Neural cell (in vitro differentiated cells): ENCODE data around the gene GCC1. TPM values are rescaled to one million over a fixed set of nuclear protein-coding genes. Genes with fewer than 3 reads are reported as not detected.

Experiments
- H2AFZ ChIP-seq: fragments of 200-600, 300-800 bp; sonication (generic), shearing (Covaris generic); 2 replicates; pipeline ENCODE4 v1.6.0; 2014; ENCODE audit warnings: low read depth, mild to moderate bottlenecking, antibody characterized with exemption, low read length, moderate library complexity
- H3F3A ChIP-seq: fragments of 200-600 bp; shearing (Covaris generic); 2 replicates; pipeline ENCODE4 v1.6.1; 2016; ENCODE audit warnings: mild to moderate bottlenecking, moderate library complexity, mixed read lengths, antibody characterized with exemption, low read length; ENCODE audit not compliant: insufficient read depth, poor library complexity, severe bottlenecking
- H3K27ac ChIP-seq: fragments of 200-600, 300-800 bp; sonication (generic), shearing (Covaris generic); 2 replicates; pipeline ENCODE4 v1.5.1; 2014; ENCODE audit warnings: mild to moderate bottlenecking, low read length, moderate library complexity
- H3K27me3 ChIP-seq: fragments of 300-800, 200-600 bp; sonication (generic), shearing (Covaris generic); 2 replicates; pipeline ENCODE4 v1.6.0; 2014; ENCODE audit warnings: mild to moderate bottlenecking, low read depth, low read length, moderate library complexity; ENCODE audit not compliant: insufficient read depth
- H3K36me3 ChIP-seq: fragments of 300-800, 200-600 bp; sonication (generic), shearing (Covaris generic); 2 replicates; pipeline ENCODE4 v1.5.1; 2014; ENCODE audit warnings: mild to moderate bottlenecking, antibody characterized with exemption, low read length, moderate library complexity; ENCODE audit not compliant: insufficient read depth
- H3K4me2 ChIP-seq: fragments of 300-800, 200-600 bp; sonication (generic), shearing (Covaris generic); 2 replicates; pipeline ENCODE4 v1.6.0; 2014; ENCODE audit warnings: mild to moderate bottlenecking, low read length
- H3K4me3 ChIP-seq: fragments of 300-800, 200-600 bp; sonication (generic), shearing (Covaris generic); 2 replicates; pipeline ENCODE4 v1.5.1; 2014; ENCODE audit warnings: mild to moderate bottlenecking, low read length, moderate library complexity
- H3K79me2 ChIP-seq: fragments of 200-600 bp; shearing (Covaris generic); replicated peaks from 2 replicates; pipeline ENCODE4 v1.6.0; 2014; ENCODE audit warnings: mild to moderate bottlenecking, low read length, moderate library complexity; ENCODE audit not compliant: insufficient read depth
- H3K9ac ChIP-seq: fragments of 300-800, 200-600 bp; sonication (generic), shearing (Covaris generic); 2 replicates; pipeline ENCODE4 v1.6.1; 2016; ENCODE audit warnings: mild to moderate bottlenecking, low read length, mixed read lengths
- H3K9me2 ChIP-seq: fragments of 200-600 bp; shearing (Covaris generic); 2 replicates; pipeline ENCODE4 v1.6.1; 2016; ENCODE audit warnings: mild to moderate bottlenecking, low read length, mixed read lengths; ENCODE audit not compliant: insufficient read depth
- H3K9me3 ChIP-seq: fragments of 200-600, 300-800 bp; sonication (generic), shearing (Covaris generic); 2 replicates; pipeline ENCODE4 v1.6.1; 2016; ENCODE audit warnings: mild to moderate bottlenecking, mixed run types, low read length, moderate library complexity, mixed read lengths
- H4K20me1 ChIP-seq: fragments of 200-600 bp; shearing (Covaris generic); 2 replicates; pipeline ENCODE4 v1.6.1; 2016; ENCODE audit warnings: mild to moderate bottlenecking, mixed run types; ENCODE audit not compliant: insufficient read depth
- EP300 ChIP-seq: fragments of 450-650 bp; conservative IDR thresholded peaks from 2 replicates; pipeline ENCODE4 v1.6.1; 2014; ENCODE audit warnings: antibody characterized with exemption, mild to moderate bottlenecking, moderate library complexity; ENCODE audit not compliant: poor library complexity, severe bottlenecking
- EZH2 ChIP-seq: fragments of 200-600, 300-800 bp; shearing (Covaris generic), sonication (generic); IDR thresholded peaks from 2 replicates; pipeline ENCODE4 v1.6.1; 2014; ENCODE audit warnings: antibody characterized with exemption, low read length, borderline replicate concordance, mild to moderate bottlenecking; ENCODE audit not compliant: insufficient read depth, poor library complexity, severe bottlenecking
- MXI1 ChIP-seq: fragments of 450-650 bp; conservative IDR thresholded peaks from 2 replicates; pipeline ENCODE4 v1.6.1; 2014; ENCODE audit warnings: antibody characterized with exemption, mild to moderate bottlenecking; ENCODE audit not compliant: poor library complexity, severe bottlenecking
- POLR2AphosphoS5 ChIP-seq: IDR thresholded peaks from 2 replicates; pipeline ENCODE4 v1.6.1; 2012
- RAD21 ChIP-seq: fragments of 450-650 bp; conservative IDR thresholded peaks from 2 replicates; pipeline ENCODE4 v1.6.1; 2014; ENCODE audit warnings: antibody characterized with exemption, mild to moderate bottlenecking, moderate library complexity
- SMC3 ChIP-seq: fragments of 450-650 bp; conservative IDR thresholded peaks from 2 replicates; pipeline ENCODE4 v1.6.1; 2014; ENCODE audit warnings: antibody characterized with exemption, mild to moderate bottlenecking, moderate library complexity; ENCODE audit not compliant: poor library complexity
- TAF1 ChIP-seq: IDR thresholded peaks from 2 replicates; pipeline ENCODE4 v1.6.1; 2012; ENCODE audit warnings: low read depth
- polyA plus RNA-seq: library from polyadenylated mRNA; depleted of rRNA; stranded (reverse); fragments of >200 nt; gene quantifications from 2 replicates; pipeline ENCODE4 v1.2.3, GENCODE V29; 2014
- TF ChIP-seq, protein P1 (sequence below): IDR thresholded peaks from 2 replicates; pipeline ENCODE4 v1.6.1; 2012; ENCODE audit warnings: borderline replicate concordance
- TF ChIP-seq, protein P2 (sequence below): fragments of 450-650 bp; IDR thresholded peaks from 2 replicates; pipeline ENCODE4 v1.5.1; 2014; ENCODE audit warnings: antibody characterized with exemption, mild to moderate bottlenecking, moderate library complexity; ENCODE audit not compliant: poor library complexity, severe bottlenecking

Gene GCC1
- polyA plus RNA-seq, 1 donor from 2014 or later, result 6.6 TPM

DNA sequence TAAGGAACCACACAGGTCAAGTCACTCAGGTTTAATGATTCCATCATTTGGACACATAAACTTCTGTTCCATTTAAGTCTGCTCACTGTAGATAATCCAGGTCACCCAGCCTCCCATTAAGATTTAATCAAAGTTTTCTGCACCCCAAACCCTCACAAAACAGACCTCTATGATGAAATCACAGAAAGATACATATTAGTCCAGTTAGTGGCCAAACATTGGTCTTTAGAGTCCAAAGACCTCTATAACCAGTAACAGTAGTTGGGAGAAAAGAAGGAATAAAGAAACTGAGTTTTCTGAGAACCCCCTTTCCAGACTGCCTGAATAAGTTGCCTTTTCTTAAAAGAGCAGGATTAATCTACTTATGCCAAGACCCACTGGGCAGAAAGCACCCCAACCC lies 4.8 kb downstream of the GCC1 start:
- Histone ChIP-seq H3K9ac (no peak overlapping the region), H4K20me1 (no peaks in the 10 kb centered on the region), H3K9me3 (no peaks in the 10 kb centered on the region), H3K27me3 (no peaks in the 10 kb centered on the region), H3K27ac (no peak overlapping the region), H3K9me2 (no peaks in the 10 kb centered on the region), H3K4me3 (peak overlapping the region; percentile 98), H2AFZ (no peak overlapping the region), H3K36me3 (peaks cover 18% of the 10 kb centered on the region), H3K79me2 (peaks cover 27% of the 10 kb centered on the region), H3K4me2 (peak overlapping the region; percentile 21), H3F3A (no peaks in the 10 kb centered on the region)
- no peak for TF ChIP-seq POLR2AphosphoS5
- TF ChIP-seq TAF1, result no peak
- TF ChIP-seq, protein P1, sequence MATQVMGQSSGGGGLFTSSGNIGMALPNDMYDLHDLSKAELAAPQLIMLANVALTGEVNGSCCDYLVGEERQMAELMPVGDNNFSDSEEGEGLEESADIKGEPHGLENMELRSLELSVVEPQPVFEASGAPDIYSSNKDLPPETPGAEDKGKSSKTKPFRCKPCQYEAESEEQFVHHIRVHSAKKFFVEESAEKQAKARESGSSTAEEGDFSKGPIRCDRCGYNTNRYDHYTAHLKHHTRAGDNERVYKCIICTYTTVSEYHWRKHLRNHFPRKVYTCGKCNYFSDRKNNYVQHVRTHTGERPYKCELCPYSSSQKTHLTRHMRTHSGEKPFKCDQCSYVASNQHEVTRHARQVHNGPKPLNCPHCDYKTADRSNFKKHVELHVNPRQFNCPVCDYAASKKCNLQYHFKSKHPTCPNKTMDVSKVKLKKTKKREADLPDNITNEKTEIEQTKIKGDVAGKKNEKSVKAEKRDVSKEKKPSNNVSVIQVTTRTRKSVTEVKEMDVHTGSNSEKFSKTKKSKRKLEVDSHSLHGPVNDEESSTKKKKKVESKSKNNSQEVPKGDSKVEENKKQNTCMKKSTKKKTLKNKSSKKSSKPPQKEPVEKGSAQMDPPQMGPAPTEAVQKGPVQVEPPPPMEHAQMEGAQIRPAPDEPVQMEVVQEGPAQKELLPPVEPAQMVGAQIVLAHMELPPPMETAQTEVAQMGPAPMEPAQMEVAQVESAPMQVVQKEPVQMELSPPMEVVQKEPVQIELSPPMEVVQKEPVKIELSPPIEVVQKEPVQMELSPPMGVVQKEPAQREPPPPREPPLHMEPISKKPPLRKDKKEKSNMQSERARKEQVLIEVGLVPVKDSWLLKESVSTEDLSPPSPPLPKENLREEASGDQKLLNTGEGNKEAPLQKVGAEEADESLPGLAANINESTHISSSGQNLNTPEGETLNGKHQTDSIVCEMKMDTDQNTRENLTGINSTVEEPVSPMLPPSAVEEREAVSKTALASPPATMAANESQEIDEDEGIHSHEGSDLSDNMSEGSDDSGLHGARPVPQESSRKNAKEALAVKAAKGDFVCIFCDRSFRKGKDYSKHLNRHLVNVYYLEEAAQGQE, result no peak
- no peak for TF ChIP-seq MXI1
- TF ChIP-seq, protein P2, sequence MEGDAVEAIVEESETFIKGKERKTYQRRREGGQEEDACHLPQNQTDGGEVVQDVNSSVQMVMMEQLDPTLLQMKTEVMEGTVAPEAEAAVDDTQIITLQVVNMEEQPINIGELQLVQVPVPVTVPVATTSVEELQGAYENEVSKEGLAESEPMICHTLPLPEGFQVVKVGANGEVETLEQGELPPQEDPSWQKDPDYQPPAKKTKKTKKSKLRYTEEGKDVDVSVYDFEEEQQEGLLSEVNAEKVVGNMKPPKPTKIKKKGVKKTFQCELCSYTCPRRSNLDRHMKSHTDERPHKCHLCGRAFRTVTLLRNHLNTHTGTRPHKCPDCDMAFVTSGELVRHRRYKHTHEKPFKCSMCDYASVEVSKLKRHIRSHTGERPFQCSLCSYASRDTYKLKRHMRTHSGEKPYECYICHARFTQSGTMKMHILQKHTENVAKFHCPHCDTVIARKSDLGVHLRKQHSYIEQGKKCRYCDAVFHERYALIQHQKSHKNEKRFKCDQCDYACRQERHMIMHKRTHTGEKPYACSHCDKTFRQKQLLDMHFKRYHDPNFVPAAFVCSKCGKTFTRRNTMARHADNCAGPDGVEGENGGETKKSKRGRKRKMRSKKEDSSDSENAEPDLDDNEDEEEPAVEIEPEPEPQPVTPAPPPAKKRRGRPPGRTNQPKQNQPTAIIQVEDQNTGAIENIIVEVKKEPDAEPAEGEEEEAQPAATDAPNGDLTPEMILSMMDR, result no peak
- no peak for TF ChIP-seq SMC3
- no peak for TF ChIP-seq EP300
- TF ChIP-seq EZH2, result no peak
- TF ChIP-seq RAD21, result no peak

DNA sequence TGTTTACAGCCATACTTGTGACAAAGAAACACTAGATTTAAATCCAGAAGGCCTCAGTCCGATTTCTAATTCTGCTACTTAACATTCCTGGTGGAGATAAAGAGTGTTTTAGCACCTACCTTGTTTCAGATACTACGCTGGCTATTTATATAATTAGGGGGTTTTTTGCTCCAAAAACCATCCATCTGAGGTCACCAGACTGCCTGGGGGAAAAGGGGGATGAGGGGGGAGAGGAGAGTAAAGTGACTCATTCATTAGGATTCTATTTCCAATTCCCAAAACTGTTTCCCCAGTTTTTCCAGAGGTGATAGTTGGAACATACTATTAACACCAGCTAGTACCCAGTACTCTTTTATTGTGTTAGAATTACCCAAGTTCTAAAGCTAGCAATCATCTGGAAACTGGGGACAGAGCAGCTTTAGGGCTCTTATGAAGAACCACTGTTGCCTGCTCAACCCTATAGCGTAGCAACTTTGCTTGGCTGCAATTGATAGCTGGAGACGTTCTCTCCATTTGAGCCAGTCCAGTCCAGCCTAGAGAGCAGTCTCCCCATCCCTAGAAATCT lies 6.6 kb downstream of the GCC1 start:
- no peak overlapping the region for H3K9ac ChIP-seq
- H3K79me2 ChIP-seq, result peaks cover 12% of the 10 kb centered on the region
- no peak overlapping the region for H2AFZ ChIP-seq
- no peaks in the 10 kb centered on the region for H3K27me3 ChIP-seq
- H4K20me1 ChIP-seq, result no peaks in the 10 kb centered on the region
- no peak overlapping the region for H3K27ac ChIP-seq
- H3K9me2 ChIP-seq, result no peaks in the 10 kb centered on the region
- H3K4me3 ChIP-seq, result no peak overlapping the region
- TF ChIP-seq TAF1 (no peak), SMC3 (no peak), POLR2AphosphoS5 (no peak), EP300 (no peak), MXI1 (no peak), RAD21 (no peak), EZH2 (no peak)
- TF ChIP-seq, protein P1, result no peak
- TF ChIP-seq, protein P2, result no peak
- peaks cover 18% of the 10 kb centered on the region for H3K36me3 ChIP-seq
- H3K9me3 ChIP-seq, result no peaks in the 10 kb centered on the region
- no peak overlapping the region for H3K4me2 ChIP-seq
- H3F3A ChIP-seq, result no peaks in the 10 kb centered on the region
